Measurements from ENCODE around the gene MUS81. TPM values are rescaled to one million over a fixed set of nuclear protein-coding genes. Genes with fewer than 3 reads are reported as not detected.
A peak's percentile ranks its signal among the peaks of the same experiment; 100 is the strongest.

MUS81 gene
- total RNA-seq, 1 experiment from 2014 or later: 45.9 TPM

DNA sequence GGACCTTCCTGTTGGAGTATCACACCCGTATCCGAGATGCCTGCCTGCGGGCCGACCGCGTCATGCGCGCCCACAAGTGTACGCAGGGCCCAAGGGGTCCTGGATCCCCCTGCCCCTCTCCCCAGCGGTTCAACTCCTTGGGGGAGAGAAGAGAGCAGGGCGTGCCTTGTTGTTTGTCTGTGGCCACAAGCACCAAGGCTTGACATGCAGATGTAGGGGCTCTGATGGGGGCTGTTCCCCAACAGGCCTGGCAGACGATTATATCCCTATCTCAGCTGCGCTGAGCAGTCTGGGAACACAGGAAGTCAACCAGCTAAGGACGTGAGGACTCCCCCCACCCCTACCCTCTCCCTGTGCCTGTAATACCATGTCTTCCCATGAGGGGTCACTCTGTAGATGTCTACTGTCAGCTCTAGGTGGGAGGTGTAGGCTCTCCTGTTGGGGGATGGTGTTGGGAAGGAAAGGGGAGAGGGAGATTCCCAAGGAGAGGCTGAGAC, 9.1 kb upstream of the MUS81 start:
- ChIA-PET CTCF (interaction anchor here (0.6 to 6.3 kb wide), 40 partner anchors 8 to 310 kb away, joined by 3 to 134 read pairs (median 4); partner anchors contain the start of genes AP5B1, BANF1, CCDC85B and EIF1AD), POLR2A (interaction anchor here (0.5 to 3.5 kb wide), 11 partner anchors 9 to 929 kb away, joined by 3 to 38 read pairs (median 5); partner anchors contain the start of genes EFEMP2, FIBP, MUS81 and RNASEH2C)
- Mint-ChIP-seq H3K36me3 (peaks cover 45% of the 10 kb centered on the region), H3K27me3 (ENCODE audit: low read depth) (peaks cover 10% of the 10 kb centered on the region), H3K4me3 (no peak overlapping the region), H3K4me1 (peaks cover 17% of the 10 kb centered on the region), H3K9me3 (peaks cover 6% of the 10 kb centered on the region; the same call in 1 of the 2 replicates), H3K27ac (peak overlapping the region; percentile 41; the same call in 1 of the 2 replicates)
- TF ChIP-seq ZNF281 (CRISPR knock-in tag; IDR thresholded peaks at IDR 0.05) (0 out of 2 replicates have a peak, but pooled peaks have one; percentile 35), ETV6 (CRISPR knock-in tag; IDR thresholded peaks at IDR 0.05) (0 out of 2 replicates have a peak, but pooled peaks have one; percentile 62), PRRX2 (CRISPR knock-in tag; IDR thresholded peaks at IDR 0.05) (0 out of 2 replicates have a peak, but pooled peaks have one; percentile 17), CREB1 (CRISPR knock-in tag; IDR thresholded peaks at IDR 0.05) (no peak), SP1 (CRISPR knock-in tag; conservative IDR thresholded peaks at IDR 0.05) (no peak)
- TF ChIP-seq, protein P1, sequence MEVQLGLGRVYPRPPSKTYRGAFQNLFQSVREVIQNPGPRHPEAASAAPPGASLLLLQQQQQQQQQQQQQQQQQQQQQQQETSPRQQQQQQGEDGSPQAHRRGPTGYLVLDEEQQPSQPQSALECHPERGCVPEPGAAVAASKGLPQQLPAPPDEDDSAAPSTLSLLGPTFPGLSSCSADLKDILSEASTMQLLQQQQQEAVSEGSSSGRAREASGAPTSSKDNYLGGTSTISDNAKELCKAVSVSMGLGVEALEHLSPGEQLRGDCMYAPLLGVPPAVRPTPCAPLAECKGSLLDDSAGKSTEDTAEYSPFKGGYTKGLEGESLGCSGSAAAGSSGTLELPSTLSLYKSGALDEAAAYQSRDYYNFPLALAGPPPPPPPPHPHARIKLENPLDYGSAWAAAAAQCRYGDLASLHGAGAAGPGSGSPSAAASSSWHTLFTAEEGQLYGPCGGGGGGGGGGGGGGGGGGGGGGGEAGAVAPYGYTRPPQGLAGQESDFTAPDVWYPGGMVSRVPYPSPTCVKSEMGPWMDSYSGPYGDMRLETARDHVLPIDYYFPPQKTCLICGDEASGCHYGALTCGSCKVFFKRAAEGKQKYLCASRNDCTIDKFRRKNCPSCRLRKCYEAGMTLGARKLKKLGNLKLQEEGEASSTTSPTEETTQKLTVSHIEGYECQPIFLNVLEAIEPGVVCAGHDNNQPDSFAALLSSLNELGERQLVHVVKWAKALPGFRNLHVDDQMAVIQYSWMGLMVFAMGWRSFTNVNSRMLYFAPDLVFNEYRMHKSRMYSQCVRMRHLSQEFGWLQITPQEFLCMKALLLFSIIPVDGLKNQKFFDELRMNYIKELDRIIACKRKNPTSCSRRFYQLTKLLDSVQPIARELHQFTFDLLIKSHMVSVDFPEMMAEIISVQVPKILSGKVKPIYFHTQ (CRISPR knock-in tag; IDR thresholded peaks at IDR 0.05): peak; percentile 61; the same call in 1 of the 2 replicates
- TF ChIP-seq, protein P2, sequence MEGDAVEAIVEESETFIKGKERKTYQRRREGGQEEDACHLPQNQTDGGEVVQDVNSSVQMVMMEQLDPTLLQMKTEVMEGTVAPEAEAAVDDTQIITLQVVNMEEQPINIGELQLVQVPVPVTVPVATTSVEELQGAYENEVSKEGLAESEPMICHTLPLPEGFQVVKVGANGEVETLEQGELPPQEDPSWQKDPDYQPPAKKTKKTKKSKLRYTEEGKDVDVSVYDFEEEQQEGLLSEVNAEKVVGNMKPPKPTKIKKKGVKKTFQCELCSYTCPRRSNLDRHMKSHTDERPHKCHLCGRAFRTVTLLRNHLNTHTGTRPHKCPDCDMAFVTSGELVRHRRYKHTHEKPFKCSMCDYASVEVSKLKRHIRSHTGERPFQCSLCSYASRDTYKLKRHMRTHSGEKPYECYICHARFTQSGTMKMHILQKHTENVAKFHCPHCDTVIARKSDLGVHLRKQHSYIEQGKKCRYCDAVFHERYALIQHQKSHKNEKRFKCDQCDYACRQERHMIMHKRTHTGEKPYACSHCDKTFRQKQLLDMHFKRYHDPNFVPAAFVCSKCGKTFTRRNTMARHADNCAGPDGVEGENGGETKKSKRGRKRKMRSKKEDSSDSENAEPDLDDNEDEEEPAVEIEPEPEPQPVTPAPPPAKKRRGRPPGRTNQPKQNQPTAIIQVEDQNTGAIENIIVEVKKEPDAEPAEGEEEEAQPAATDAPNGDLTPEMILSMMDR (IDR thresholded peaks at IDR 0.05): peak; percentile 69
- peak; percentile 65 for ATAC-seq
- DNase-seq (ENCODE audit: low spot score): peak; percentile 63

DNA sequence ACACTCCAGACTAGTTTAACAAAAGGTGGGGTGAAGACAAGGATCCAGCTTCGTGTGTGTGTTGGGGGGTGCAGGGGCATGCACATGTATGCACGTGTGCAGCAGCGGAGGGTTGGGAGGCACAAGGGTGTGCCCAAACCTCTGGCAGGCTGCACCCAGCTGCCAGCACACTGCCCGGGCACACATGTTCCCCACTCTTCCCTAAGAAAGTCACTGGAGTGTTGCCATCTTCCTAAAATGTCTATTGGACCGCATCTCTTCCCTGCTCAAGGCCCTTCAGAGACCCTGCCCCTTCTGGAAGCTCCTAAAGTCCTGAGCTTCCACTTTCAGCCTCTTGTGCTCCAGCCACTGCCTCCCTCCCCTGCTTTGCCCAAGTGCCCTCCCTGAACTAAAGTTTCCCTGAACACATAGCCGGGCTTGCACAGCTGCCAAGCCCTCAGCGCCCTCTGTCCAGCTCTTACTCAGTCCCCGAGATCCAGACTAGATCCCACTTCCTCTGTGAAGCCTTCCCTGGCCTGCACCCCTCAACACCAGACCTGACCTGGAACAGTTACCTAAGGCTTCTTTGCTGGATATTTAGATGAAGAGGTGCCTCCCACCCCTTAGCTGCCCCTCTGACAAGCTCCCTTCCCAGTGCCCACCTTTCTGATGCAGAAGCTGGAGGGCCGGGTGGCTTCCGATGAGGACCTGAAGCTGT, 8.3 kb upstream of the MUS81 start:
- H3K27ac Mint-ChIP-seq: peak overlapping the region; percentile 71
- DNase-seq (ENCODE audit: low spot score) (no peak), ATAC-seq (no peak)
- peaks cover 10% of the 10 kb centered on the region for H3K27me3 Mint-ChIP-seq (ENCODE audit: low read depth)
- H3K4me1 Mint-ChIP-seq: peaks cover 24% of the 10 kb centered on the region
- TF ChIP-seq PRRX2 (CRISPR knock-in tag; IDR thresholded peaks at IDR 0.05): peak; percentile 24; the same call in 1 of the 2 replicates
- TF ChIP-seq SP1 (CRISPR knock-in tag; conservative IDR thresholded peaks at IDR 0.05): no peak
- TF ChIP-seq, protein P3, sequence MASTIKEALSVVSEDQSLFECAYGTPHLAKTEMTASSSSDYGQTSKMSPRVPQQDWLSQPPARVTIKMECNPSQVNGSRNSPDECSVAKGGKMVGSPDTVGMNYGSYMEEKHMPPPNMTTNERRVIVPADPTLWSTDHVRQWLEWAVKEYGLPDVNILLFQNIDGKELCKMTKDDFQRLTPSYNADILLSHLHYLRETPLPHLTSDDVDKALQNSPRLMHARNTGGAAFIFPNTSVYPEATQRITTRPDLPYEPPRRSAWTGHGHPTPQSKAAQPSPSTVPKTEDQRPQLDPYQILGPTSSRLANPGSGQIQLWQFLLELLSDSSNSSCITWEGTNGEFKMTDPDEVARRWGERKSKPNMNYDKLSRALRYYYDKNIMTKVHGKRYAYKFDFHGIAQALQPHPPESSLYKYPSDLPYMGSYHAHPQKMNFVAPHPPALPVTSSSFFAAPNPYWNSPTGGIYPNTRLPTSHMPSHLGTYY (CRISPR knock-in tag; IDR thresholded peaks at IDR 0.05): peak; percentile 36; the same call in 1 of the 2 replicates
- peak; percentile 79; the same call in 1 of the 2 replicates for TF ChIP-seq ZNF425 (CRISPR knock-in tag; conservative IDR thresholded peaks at IDR 0.05)
- peak; percentile 16; the same call in 1 of the 2 replicates for TF ChIP-seq NFATC4 (CRISPR knock-in tag; IDR thresholded peaks at IDR 0.05)
- TF ChIP-seq JAZF1 (CRISPR knock-in tag; IDR thresholded peaks at IDR 0.05): no peak
- peak; percentile 40; the same call in 1 of the 2 replicates for TF ChIP-seq ZNF416 (CRISPR knock-in tag; IDR thresholded peaks at IDR 0.05)
- no peak for TF ChIP-seq NFE2L1 (CRISPR knock-in tag; IDR thresholded peaks at IDR 0.05)
- peak; percentile 54; the same call in 1 of the 2 replicates for TF ChIP-seq ZNF671 (CRISPR knock-in tag; IDR thresholded peaks at IDR 0.05)
- H3K36me3 Mint-ChIP-seq: peaks cover 53% of the 10 kb centered on the region
- peaks cover 6% of the 10 kb centered on the region; the same call in 1 of the 2 replicates for H3K9me3 Mint-ChIP-seq
- ChIA-PET CTCF (interaction anchor here (0.6 to 6.3 kb wide), 42 partner anchors 8 to 311 kb away, joined by 3 to 134 read pairs (median 4); partner anchors contain the start of genes AP5B1, BANF1, CCDC85B and EIF1AD), POLR2A (interaction anchor here (0.5 to 3.5 kb wide), 12 partner anchors 8 to 930 kb away, joined by 3 to 38 read pairs (median 4); partner anchors contain the start of genes EFEMP2, FIBP, MUS81 and RNASEH2C)
- no peak overlapping the region for H3K4me3 Mint-ChIP-seq

Measured in WTC11 (cell line).